Measurements from ENCODE around the gene CACNA1C. TPM values are rescaled to one million over a fixed set of nuclear protein-coding genes. Genes with fewer than 3 reads are reported as not detected.

The CACNA1C gene
- total RNA-seq, 2 donors from 2014 or later: 70.0 to 127 TPM

- Histone ChIP-seq H3K9me3 (no peaks in the 10 kb centered on the region), H3K36me3 (peaks cover 79% of the 10 kb centered on the region), H3K27ac (no peak overlapping the region), H3K4me1 (ENCODE audit: control insufficient read depth in 1 of 2, low read depth in 2 of 2) (no peaks in the 10 kb centered on the region), H3K4me3 (no peak overlapping the region), H3K27me3 (replicated peaks; ENCODE audit: insufficient read depth) (no peaks in the 10 kb centered on the region)
- TF ChIP-seq CTCF (IDR thresholded peaks at IDR 0.05): no peak
- ATAC-seq (ENCODE audit: insufficient number of reproducible peaks, low FRiP score, low read depth): no peak
- no peak for DNase-seq (ENCODE audit: low spot score)
Observed at GRCh38 chr12:2686280-2686646, 633.5 kb downstream of the CACNA1C start.

- peaks cover 74% of the 10 kb centered on the region for H3K36me3 ChIP-seq
- DNase-seq (ENCODE audit: low spot score) (no peak), ATAC-seq (ENCODE audit: insufficient number of reproducible peaks, low FRiP score, low read depth) (no peak)
- no peak overlapping the region for H3K27ac ChIP-seq
- no peak for TF ChIP-seq CTCF (IDR thresholded peaks at IDR 0.05)
- no peaks in the 10 kb centered on the region for H3K9me3 ChIP-seq
- no peak overlapping the region for H3K4me3 ChIP-seq
- no peaks in the 10 kb centered on the region for H3K27me3 ChIP-seq (replicated peaks; ENCODE audit: insufficient read depth)
- no peaks in the 10 kb centered on the region for H3K4me1 ChIP-seq (ENCODE audit: control insufficient read depth in 1 of 2, low read depth in 2 of 2)
Observed at GRCh38 chr12:2687058-2687457, 634.3 kb downstream of the CACNA1C start.

GRCh38 chr12:2687726-2688125 is 634.9 kb downstream of the CACNA1C start:
- peaks cover 0 to 1% of the 10 kb centered on the region in 2 donors for H3K4me1 ChIP-seq (ENCODE audit: control insufficient read depth in 1 of 2, low read depth in 2 of 2)
- ATAC-seq (ENCODE audit: insufficient number of reproducible peaks, low FRiP score, low read depth): no peak
- H3K4me3 ChIP-seq: no peak overlapping the region
- no peaks in the 10 kb centered on the region for H3K27me3 ChIP-seq (replicated peaks; ENCODE audit: insufficient read depth)
- TF ChIP-seq CTCF (IDR thresholded peaks at IDR 0.05): no peak
- H3K27ac ChIP-seq: no peak overlapping the region
- H3K36me3 ChIP-seq: peaks cover 68% of the 10 kb centered on the region
- H3K9me3 ChIP-seq: no peaks in the 10 kb centered on the region
- DNase-seq (ENCODE audit: low spot score): no peak

GRCh38 chr12:2688381-2688931 is 635.7 kb downstream of the CACNA1C start:
- Histone ChIP-seq H3K4me3 (no peak overlapping the region), H3K27me3 (replicated peaks; ENCODE audit: insufficient read depth) (no peaks in the 10 kb centered on the region), H3K36me3 (peaks cover 61% of the 10 kb centered on the region), H3K4me1 (ENCODE audit: control insufficient read depth in 1 of 2, low read depth in 2 of 2) (peaks cover 0 to 7% of the 10 kb centered on the region in 2 donors), H3K9me3 (no peaks in the 10 kb centered on the region), H3K27ac (no peak overlapping the region)
- ATAC-seq (ENCODE audit: insufficient number of reproducible peaks, low FRiP score, low read depth) (no peak), DNase-seq (ENCODE audit: low spot score) (no peak)
- TF ChIP-seq CTCF (IDR thresholded peaks at IDR 0.05): no peak

GRCh38 chr12:2689393-2689792 is 636.6 kb downstream of the CACNA1C start:
- Histone ChIP-seq H3K27me3 (replicated peaks; ENCODE audit: insufficient read depth) (no peaks in the 10 kb centered on the region), H3K4me1 (ENCODE audit: control insufficient read depth in 1 of 2, low read depth in 2 of 2) (peaks cover 0 to 7% of the 10 kb centered on the region in 2 donors), H3K4me3 (no peak overlapping the region), H3K27ac (no peak overlapping the region), H3K9me3 (no peaks in the 10 kb centered on the region), H3K36me3 (peaks cover 56% of the 10 kb centered on the region)
- ATAC-seq (ENCODE audit: insufficient number of reproducible peaks, low FRiP score, low read depth): no peak
- DNase-seq (ENCODE audit: low spot score): no peak
- TF ChIP-seq CTCF (IDR thresholded peaks at IDR 0.05): no peak

Measured in thoracic aorta (tissue), 2 donors.